Ishikawa (cell line): ENCODE data around the gene CHST9.

Source experiments
- CEBPB ChIP-seq: IDR thresholded peaks from 2 replicates; pipeline ENCODE4 v1.6.1; 2012
- CREB1 ChIP-seq: IDR thresholded peaks from 2 replicates; pipeline ENCODE4 v1.6.1; 2012; ENCODE audit warnings: low read depth
- EGR1 ChIP-seq: IDR thresholded peaks from 2 replicates; pipeline ENCODE4 v1.6.1; 2012
- EP300 ChIP-seq: IDR thresholded peaks from 2 replicates; pipeline ENCODE4 v1.6.1; 2012; ENCODE audit warnings: borderline replicate concordance
- FOXM1 ChIP-seq: IDR thresholded peaks from 2 replicates; pipeline ENCODE4 v1.6.1; 2012; ENCODE audit warnings: low read depth, borderline replicate concordance
- MAX ChIP-seq: IDR thresholded peaks from 2 replicates; pipeline ENCODE4 v1.6.1; 2012
- NFIC ChIP-seq: IDR thresholded peaks from 2 replicates; pipeline ENCODE4 v1.6.1; 2012
- RAD21 ChIP-seq: IDR thresholded peaks from 2 replicates; pipeline ENCODE4 v1.6.1; 2012; ENCODE audit warnings: low read depth
- REST ChIP-seq: IDR thresholded peaks from 2 replicates; pipeline ENCODE4 v1.6.1; 2012; ENCODE audit warnings: low read depth, mild to moderate bottlenecking
- TAF1 ChIP-seq: IDR thresholded peaks from 2 replicates; pipeline ENCODE4 v1.6.1; 2012; ENCODE audit warnings: low read depth, mild to moderate bottlenecking
- TCF12 ChIP-seq: IDR thresholded peaks from 2 replicates; pipeline ENCODE4 v1.6.1; 2012; ENCODE audit warnings: low read depth
- TEAD4 ChIP-seq: IDR thresholded peaks from 2 replicates; pipeline ENCODE4 v1.6.1; 2012
- USF1 ChIP-seq: IDR thresholded peaks from 2 replicates; pipeline ENCODE4 v1.6.1; 2012
- YY1 ChIP-seq: IDR thresholded peaks from 2 replicates; pipeline ENCODE4 v1.6.1; 2012; ENCODE audit warnings: low read depth
- ZBTB7A ChIP-seq: IDR thresholded peaks from 2 replicates; pipeline ENCODE4 v1.6.1; 2012; ENCODE audit warnings: low read depth

The CHST9 gene

GRCh38 chr18:26928670-26929313 is 256.3 kb downstream of the CHST9 start:
- no peak for TF ChIP-seq TCF12
- no peak for TF ChIP-seq TAF1
- no peak for TF ChIP-seq TEAD4
- TF ChIP-seq YY1: no peak
- TF ChIP-seq REST: no peak
- no peak for TF ChIP-seq RAD21
- no peak for TF ChIP-seq CREB1
- no peak for TF ChIP-seq CEBPB

- TF ChIP-seq TEAD4 (no peak), TAF1 (no peak), FOXM1 (no peak), CEBPB (no peak), CREB1 (no peak), EGR1 (no peak), YY1 (no peak), NFIC (no peak), ZBTB7A (no peak), TCF12 (no peak), EP300 (no peak)
Observed at GRCh38 chr18:26926066-26926675, 258.9 kb downstream of the CHST9 start.

GRCh38 chr18:26925313-26925712 is 259.8 kb downstream of the CHST9 start:
- TF ChIP-seq ZBTB7A (no peak), NFIC (no peak), EP300 (no peak), FOXM1 (no peak), USF1 (no peak), EGR1 (no peak), MAX (no peak), TCF12 (no peak), TAF1 (no peak), YY1 (no peak), REST (no peak), TEAD4 (no peak), CEBPB (no peak), CREB1 (no peak), RAD21 (no peak)

GRCh38 chr18:26922313-26922712 is 262.8 kb downstream of the CHST9 start:
- no peak for TF ChIP-seq REST
- no peak for TF ChIP-seq RAD21
- TF ChIP-seq NFIC: no peak
- no peak for TF ChIP-seq MAX
- no peak for TF ChIP-seq CREB1
- no peak for TF ChIP-seq CEBPB
- no peak for TF ChIP-seq TCF12
- no peak for TF ChIP-seq EP300
- TF ChIP-seq TEAD4: no peak
- no peak for TF ChIP-seq USF1
- TF ChIP-seq EGR1: no peak
- TF ChIP-seq ZBTB7A: no peak
- TF ChIP-seq YY1: no peak
- TF ChIP-seq FOXM1: no peak
- no peak for TF ChIP-seq TAF1
